GM13976 (cell line): Measurements from ENCODE around the gene CRYZ.
A peak's percentile ranks its signal among the peaks of the same experiment; 100 is the strongest.

Experiments
- DNase-seq: peaks from one replicate; pipeline ENCODE4 v3.0.0; 2012; ENCODE audit warnings: low spot score
- CTCF ChIP-seq: IDR thresholded peaks from 2 replicates; pipeline ENCODE4 v1.5.1; 2012; ENCODE audit warnings: borderline replicate concordance, mild to moderate bottlenecking; ENCODE audit not compliant: insufficient read depth; ENCODE audit errors: extremely low read depth, missing control alignments, control extremely low read depth
- in situ Hi-C: fragments of 300-500 bp; cut with MboI; formaldehyde crosslinking; loops from one replicate; pipeline ENCODE4 v1.12.0; 2022; ENCODE audit warnings: low sequenced_read_pairs, mixed read lengths, inconsistent platforms; ENCODE audit not compliant: unreplicated experiment

CRYZ gene, protein sequence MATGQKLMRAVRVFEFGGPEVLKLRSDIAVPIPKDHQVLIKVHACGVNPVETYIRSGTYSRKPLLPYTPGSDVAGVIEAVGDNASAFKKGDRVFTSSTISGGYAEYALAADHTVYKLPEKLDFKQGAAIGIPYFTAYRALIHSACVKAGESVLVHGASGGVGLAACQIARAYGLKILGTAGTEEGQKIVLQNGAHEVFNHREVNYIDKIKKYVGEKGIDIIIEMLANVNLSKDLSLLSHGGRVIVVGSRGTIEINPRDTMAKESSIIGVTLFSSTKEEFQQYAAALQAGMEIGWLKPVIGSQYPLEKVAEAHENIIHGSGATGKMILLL

GRCh38 chr1:74732960-74733603 lies at the start of gene CRYZ, which contains the start of gene TYW3:
CRYZ (minus strand) TSS chr1:74733050; CDS start chr1:74724821, 8,229 bp downstream.
TYW3 (plus strand) TSS chr1:74733152; CDS start chr1:74733245, 93 bp downstream.
- in situ Hi-C loops = no loop called here
- DNase-seq = peak; percentile 75
- no peak for TF ChIP-seq CTCF

GRCh38 chr1:74780594-74780993 lies 47.7 kb upstream of the CRYZ start:
- in situ Hi-C loops = no loop called here
- DNase-seq = no peak

GRCh38 chr1:74779750-74780149 lies 46.9 kb upstream of the CRYZ start:
- no peak for TF ChIP-seq CTCF
- no peak for DNase-seq

More at GRCh38 chr1:74780594-74780993, 47.7 kb upstream of the CRYZ start:
- TF ChIP-seq CTCF = no peak

GRCh38 chr1:74777525-74777924 lies 44.7 kb upstream of the CRYZ start:
- TF ChIP-seq CTCF = no peak
- DNase-seq = no peak
- in situ Hi-C loops = loop anchor here (10.0 kb wide), 1 partner anchor 437 kb away; no protein-coding TSS in a partner anchor

More at GRCh38 chr1:74779750-74780149, 46.9 kb upstream of the CRYZ start:
- in situ Hi-C loops = loop anchor here (10.0 kb wide), 1 partner anchor 435 kb away; no protein-coding TSS in a partner anchor

- in situ Hi-C loops = loop anchor here (10.0 kb wide), 1 partner anchor 439 kb away; no protein-coding TSS in a partner anchor
- DNase-seq = no peak
- no peak for TF ChIP-seq CTCF
Measured at GRCh38 chr1:74775735-74776134, 42.9 kb upstream of the CRYZ start.

- TF ChIP-seq CTCF = no peak
- in situ Hi-C loops = loop anchor here (10.0 kb wide), 1 partner anchor 441 kb away; no protein-coding TSS in a partner anchor
- DNase-seq = no peak
Measured at GRCh38 chr1:74773582-74773981, 40.7 kb upstream of the CRYZ start.
